Chondrocyte (in vitro differentiated cells): ENCODE results near the gene IL4I1. TPM values are rescaled to one million over a fixed set of nuclear protein-coding genes. Genes with fewer than 3 reads are reported as not detected.
"Not testable (repeated sequence)": the region's sequence is repeated elsewhere in the genome, so short reads cannot be mapped to it uniquely, and the experiment has no call there.

ENCODE experiments used
- DNase-seq: peaks from one replicate; pipeline ENCODE4 v3.0.0; 2021; ENCODE audit warnings: mixed read lengths, low spot score
- H3K27ac Mint-ChIP-seq: one replicate; pipeline ENCODE4 v1.8.0; 2021; ENCODE audit warnings: mild to moderate bottlenecking, moderate library complexity, mixed read lengths; ENCODE audit not compliant: unreplicated experiment
- H3K27me3 Mint-ChIP-seq: 2 replicates; pipeline ENCODE4 v1.8.0; 2021; ENCODE audit warnings: low read depth, mixed read lengths
- H3K36me3 Mint-ChIP-seq: 2 replicates; pipeline ENCODE4 v1.8.0; 2021; ENCODE audit warnings: low read depth, mixed read lengths
- H3K4me1 Mint-ChIP-seq: 2 replicates; pipeline ENCODE4 v1.8.0; 2021; ENCODE audit warnings: low read depth, mild to moderate bottlenecking, mixed read lengths
- H3K4me3 Mint-ChIP-seq: one replicate; pipeline ENCODE4 v1.8.0; 2021; ENCODE audit warnings: mild to moderate bottlenecking, moderate library complexity, mixed read lengths; ENCODE audit not compliant: unreplicated experiment
- H3K9me3 Mint-ChIP-seq: 2 replicates; pipeline ENCODE4 v1.8.0; 2021; ENCODE audit warnings: low read depth, mixed read lengths
- CTCF ChIP-seq: fragments of 200-600 bp; sonication (generic); IDR thresholded peaks from 2 replicates; pipeline ENCODE4 v1.5.0; 2021; ENCODE audit warnings: antibody characterized with exemption, mild to moderate bottlenecking, moderate library complexity
- total RNA-seq: library from RNA; stranded (reverse); gene quantifications from 3 replicates; pipeline ENCODE4 v1.2.1, GENCODE V29; 2021

IL4I1 gene
- total RNA-seq, 1 donor from 2014 or later: 0.17 TPM

DNA sequence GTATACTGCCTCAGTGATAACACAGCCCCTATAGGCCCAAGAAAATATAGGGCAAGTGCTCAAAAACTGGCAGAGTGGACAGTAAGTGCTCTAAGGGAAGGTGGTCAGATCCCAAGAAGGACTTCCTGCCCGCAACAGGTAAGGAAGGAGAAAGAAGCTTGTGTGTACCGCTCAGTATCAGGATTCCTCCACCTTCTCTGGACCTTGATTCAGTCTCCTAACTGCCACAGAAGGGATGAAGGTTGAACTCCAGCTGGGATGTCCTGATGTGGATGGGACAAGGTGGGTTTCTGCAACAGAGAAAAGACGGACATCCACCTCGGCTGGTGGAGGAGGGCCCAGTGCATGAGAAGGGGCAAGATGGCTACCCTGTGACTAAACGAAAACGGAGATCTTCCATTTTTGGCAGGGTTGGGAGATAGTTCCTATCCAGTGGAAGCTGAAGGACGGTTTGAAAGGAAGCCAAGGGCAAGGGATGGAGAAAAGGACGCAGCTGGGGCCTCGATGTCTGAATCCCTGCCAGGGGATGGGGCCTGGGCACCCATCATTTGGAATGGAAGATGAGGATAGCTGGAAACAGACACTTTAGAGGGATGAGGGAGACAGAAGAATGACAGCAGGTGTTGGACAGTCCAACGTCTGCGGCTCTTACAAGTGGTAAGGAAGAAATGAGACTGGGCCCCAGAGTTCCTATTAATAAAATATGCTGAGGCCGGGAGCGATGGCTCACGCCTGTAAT lies 31.0 kb upstream of the IL4I1 start:
- H3K9me3 Mint-ChIP-seq: no peaks in the 10 kb centered on the region
- no peak for DNase-seq
- no peaks in the 10 kb centered on the region for H3K27me3 Mint-ChIP-seq
- TF ChIP-seq CTCF: no peak
- peak overlapping the region; percentile 95 for H3K27ac Mint-ChIP-seq
- peaks cover 17% of the 10 kb centered on the region for H3K36me3 Mint-ChIP-seq
- H3K4me1 Mint-ChIP-seq: peaks cover 44% of the 10 kb centered on the region
- H3K4me3 Mint-ChIP-seq: peak overlapping the region; percentile 81

GRCh38 chr19:49926515-49926914 lies 29.8 kb upstream of the IL4I1 start:
- TF ChIP-seq CTCF: no peak
- Mint-ChIP-seq H3K9me3 (no peaks in the 10 kb centered on the region), H3K27me3 (no peaks in the 10 kb centered on the region), H3K4me1 (peaks cover 44% of the 10 kb centered on the region), H3K36me3 (peaks cover 13% of the 10 kb centered on the region), H3K27ac (no peak overlapping the region), H3K4me3 (no peak overlapping the region)
- no peak for DNase-seq

- Mint-ChIP-seq H3K9me3 (no peaks in the 10 kb centered on the region), H3K27me3 (no peaks in the 10 kb centered on the region), H3K27ac (peak overlapping the region; percentile 1), H3K36me3 (peaks cover 15% of the 10 kb centered on the region), H3K4me3 (no peak overlapping the region), H3K4me1 (peaks cover 42% of the 10 kb centered on the region)
- no peak for TF ChIP-seq CTCF
- DNase-seq: no peak
These were observed 28.8 kb upstream of the IL4I1 start for GRCh38 chr19:49925486-49925885.

- not testable (repeated sequence) for H3K9me3 Mint-ChIP-seq, H3K27me3 Mint-ChIP-seq, H3K4me3 Mint-ChIP-seq, DNase-seq
- Mint-ChIP-seq H3K27ac (peak overlapping the region; percentile 76), H3K4me1 (peaks cover 35% of the 10 kb centered on the region), H3K36me3 (peaks cover 13% of the 10 kb centered on the region)
These were observed 28.2 kb upstream of the IL4I1 start for GRCh38 chr19:49924881-49925210.

DNA sequence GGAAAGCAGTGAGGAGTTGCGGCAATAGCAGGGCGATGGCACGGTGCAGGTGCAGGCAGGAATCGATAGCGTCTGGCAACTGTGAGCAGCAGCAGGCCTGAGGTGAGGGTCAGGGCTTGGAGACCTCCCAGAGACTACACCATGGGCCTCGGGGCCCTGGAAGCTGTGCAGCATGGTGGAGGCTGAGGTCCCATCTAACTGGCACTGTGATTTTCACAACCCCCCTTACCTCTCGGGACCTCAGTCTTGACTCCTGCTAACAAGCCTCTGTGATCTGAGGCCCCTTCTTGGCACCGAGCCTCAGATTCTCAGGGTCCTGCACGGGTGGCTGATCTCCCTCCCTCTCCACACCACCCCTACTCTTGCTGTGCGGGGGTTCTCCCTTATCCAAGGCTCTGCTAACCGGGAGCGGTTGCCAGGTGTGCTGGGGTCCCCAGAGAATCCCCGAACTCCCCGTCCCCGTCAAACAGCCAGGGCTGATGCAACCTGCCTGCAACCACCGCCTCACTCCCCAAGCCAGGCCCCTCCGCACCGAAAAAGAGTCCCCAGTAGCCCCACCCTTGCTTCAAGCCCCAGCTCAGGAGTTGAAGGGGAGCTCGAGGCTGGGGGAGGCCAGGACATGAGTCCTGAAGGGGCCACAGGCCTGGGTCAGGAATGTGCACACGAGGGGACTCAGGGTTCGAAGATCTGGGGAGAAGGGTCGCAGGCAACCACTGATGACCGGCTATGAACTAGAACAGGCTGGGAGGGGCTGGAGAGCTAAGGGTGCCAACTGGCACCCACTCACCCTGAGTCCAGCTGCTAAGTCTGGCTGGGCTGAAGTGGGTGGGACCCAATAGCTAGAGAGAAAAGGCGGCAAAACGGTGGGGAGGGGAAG lies 27.6 kb upstream of the IL4I1 start:
- no peaks in the 10 kb centered on the region for H3K27me3 Mint-ChIP-seq
- peak overlapping the region; percentile 76 for H3K27ac Mint-ChIP-seq
- H3K4me3 Mint-ChIP-seq: no peak overlapping the region
- TF ChIP-seq CTCF: no peak
- H3K36me3 Mint-ChIP-seq: peaks cover 13% of the 10 kb centered on the region
- H3K4me1 Mint-ChIP-seq: peaks cover 34% of the 10 kb centered on the region
- DNase-seq: no peak
- H3K9me3 Mint-ChIP-seq: no peaks in the 10 kb centered on the region
